ENCODE data around the gene SEPTIN6.

SEPTIN6 gene

DNA sequence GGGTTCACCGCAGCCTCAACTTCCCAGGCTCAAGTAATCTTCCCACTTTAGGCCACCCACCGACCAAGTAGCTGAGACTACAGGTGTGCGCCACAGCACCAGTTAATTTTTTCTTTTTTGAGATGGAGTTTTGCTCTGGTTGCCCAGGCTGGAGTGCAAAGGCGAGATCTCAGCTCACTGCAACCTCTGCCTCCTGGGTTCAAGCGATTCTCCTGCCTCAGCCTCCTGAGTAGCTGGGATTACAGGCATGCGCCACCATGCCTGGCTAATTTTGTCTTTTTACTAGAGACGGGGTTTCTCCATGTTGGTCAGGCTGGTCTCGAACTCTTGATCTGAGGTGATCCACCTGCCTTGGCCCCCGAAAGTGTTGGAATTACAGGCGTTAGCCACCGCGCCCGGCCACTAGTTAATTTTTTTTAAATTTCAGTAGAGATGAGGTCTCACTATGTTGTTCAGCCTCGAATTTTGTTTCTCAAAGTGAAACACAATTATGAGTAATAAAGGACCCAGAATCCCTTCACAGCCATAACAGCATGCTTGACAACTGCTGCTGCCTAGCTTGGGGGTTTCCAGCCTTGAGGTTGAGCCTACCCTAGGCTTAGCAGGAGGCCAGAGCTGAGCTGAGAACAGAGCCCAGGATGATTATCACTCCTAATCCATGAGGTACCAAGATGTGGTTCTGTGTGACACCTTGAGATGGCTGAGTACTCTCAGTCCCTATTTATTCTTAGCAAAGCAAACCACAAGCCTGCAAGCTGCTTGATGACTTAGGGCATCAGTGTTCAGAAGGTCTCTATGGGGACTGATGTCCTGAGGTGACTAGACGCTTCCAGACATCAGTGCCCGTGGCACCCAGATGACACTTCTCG, 45.2 kb downstream of the SEPTIN6 start:
- DNase-seq, result no peak

- DNase-seq, result no peak
Observed at GRCh38 chrX:119647089-119647488, 45.9 kb downstream of the SEPTIN6 start.

- no peak for DNase-seq
Observed at GRCh38 chrX:119646515-119646914, 46.5 kb downstream of the SEPTIN6 start.

DNA sequence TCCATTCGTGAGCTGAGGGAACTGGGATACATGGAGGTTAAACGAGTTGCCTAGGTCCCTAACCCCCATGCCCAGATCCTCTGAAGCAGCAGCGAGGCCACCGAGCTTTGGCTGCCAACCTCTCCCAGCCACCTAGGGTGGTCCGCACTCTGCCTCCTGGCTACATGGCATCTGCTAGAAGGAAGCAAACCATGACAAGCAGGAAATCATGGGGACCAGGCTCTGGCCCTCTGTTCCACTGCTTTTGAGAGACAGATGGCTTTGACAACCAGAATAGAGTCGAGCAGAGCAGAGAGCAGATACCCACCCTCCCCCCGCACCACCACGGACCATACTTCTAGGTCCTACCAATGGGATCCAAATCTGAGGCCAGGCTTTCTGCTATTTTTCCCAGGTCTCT, 49.3 kb downstream of the SEPTIN6 start:
- DNase-seq, result no peak
